Left ventricle myocardium inferior (tissue), 1 donor: ENCODE data around the gene TPH1. TPM values are rescaled to one million over a fixed set of nuclear protein-coding genes. Genes with fewer than 3 reads are reported as not detected.
A peak's percentile ranks its signal among the peaks of the same experiment; 100 is the strongest.

Experiments used
- DNase-seq: peaks from one replicate; pipeline ENCODE4 v3.0.0-alpha.2; 2020
- H3K27ac ChIP-seq: fragments of 200-600 bp; replicated peaks from 2 replicates; pipeline ENCODE4 v1.8.0; 2021
- H3K27me3 ChIP-seq: fragments of 200-600 bp; 2 replicates; pipeline ENCODE4 v1.8.0; 2021; ENCODE audit warnings: low read depth
- H3K36me3 ChIP-seq: fragments of 200-600 bp; 2 replicates; pipeline ENCODE4 v1.8.0; 2021
- H3K4me1 ChIP-seq: fragments of 200-600 bp; 2 replicates; pipeline ENCODE4 v1.8.0; 2021
- H3K4me3 ChIP-seq: fragments of 200-600 bp; 2 replicates; pipeline ENCODE4 v1.8.0; 2021; ENCODE audit warnings: mild to moderate bottlenecking, moderate library complexity
- H3K9me3 ChIP-seq: fragments of 200-600 bp; replicated peaks from 2 replicates; pipeline ENCODE4 v1.8.0; 2021
- intact Hi-C: fragments of 100-400 bp; cut with micrococcal nuclease; formaldehyde crosslinking; loops from one replicate; pipeline ENCODE4 v1.11.0; 2022
- total RNA-seq: library from RNA; stranded (reverse); fragmentation: NEBNext Ultra II Directional; extraction: Animal tissue kit (Norgen Biotek cat#: 25700); gene quantifications from one replicate; pipeline ENCODE4 v1.2.1, GENCODE V29; 2021
- TF ChIP-seq, protein P1 (sequence below): fragments of 200-600 bp; IDR thresholded peaks from 2 replicates; pipeline ENCODE4 v1.8.0; 2021; ENCODE audit warnings: antibody characterized with exemption, mild to moderate bottlenecking, borderline replicate concordance
- donor health status: DM: no; HTN: yes; CAD: no; lungs with severe emphysema.

TPH1 gene
- total RNA-seq, 1 donor from 2014 or later, result not detected

DNA sequence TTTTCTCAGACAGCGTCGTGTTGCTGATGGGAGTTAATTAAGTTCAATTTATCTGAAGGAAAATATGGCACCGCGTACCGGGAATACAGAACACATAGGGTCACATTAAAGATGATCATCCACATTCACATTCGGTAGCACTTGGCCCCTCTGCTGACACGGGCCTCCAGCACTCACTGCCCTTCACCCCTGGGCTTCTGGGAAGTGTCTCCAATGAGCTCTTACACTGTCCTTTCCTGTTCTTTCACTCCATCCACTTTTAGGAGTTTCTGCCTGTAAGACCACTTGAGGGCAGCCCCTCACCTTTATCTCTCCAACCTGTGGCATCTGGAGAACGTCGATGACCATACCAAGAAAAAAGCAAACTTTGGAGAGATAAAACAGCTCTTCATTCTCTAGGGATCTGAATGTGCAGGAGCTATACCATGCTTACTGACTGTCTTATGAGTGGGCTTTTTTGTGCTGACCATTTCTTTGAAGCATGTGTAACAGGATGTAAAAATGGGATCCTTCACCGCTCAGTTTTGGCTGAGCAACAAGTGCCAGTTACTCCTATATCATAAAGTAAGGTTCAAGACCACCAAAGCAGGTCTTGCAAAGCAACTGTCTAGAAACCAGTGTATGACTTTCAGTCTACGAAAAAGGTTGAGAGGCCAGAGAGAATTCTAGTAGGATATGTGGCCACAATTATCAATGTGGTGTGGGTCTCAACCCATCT lies 32.1 kb downstream of the TPH1 start:
- no peak for DNase-seq
- intact Hi-C loops, result loop anchor here (10.0 kb wide), 1 partner anchor 91 kb away; the partner anchor contains the start of gene SAAL1
- TF ChIP-seq, protein P1, sequence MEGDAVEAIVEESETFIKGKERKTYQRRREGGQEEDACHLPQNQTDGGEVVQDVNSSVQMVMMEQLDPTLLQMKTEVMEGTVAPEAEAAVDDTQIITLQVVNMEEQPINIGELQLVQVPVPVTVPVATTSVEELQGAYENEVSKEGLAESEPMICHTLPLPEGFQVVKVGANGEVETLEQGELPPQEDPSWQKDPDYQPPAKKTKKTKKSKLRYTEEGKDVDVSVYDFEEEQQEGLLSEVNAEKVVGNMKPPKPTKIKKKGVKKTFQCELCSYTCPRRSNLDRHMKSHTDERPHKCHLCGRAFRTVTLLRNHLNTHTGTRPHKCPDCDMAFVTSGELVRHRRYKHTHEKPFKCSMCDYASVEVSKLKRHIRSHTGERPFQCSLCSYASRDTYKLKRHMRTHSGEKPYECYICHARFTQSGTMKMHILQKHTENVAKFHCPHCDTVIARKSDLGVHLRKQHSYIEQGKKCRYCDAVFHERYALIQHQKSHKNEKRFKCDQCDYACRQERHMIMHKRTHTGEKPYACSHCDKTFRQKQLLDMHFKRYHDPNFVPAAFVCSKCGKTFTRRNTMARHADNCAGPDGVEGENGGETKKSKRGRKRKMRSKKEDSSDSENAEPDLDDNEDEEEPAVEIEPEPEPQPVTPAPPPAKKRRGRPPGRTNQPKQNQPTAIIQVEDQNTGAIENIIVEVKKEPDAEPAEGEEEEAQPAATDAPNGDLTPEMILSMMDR, result no peak
- H3K4me3 ChIP-seq, result peak overlapping the region; percentile 97
- H3K4me1 ChIP-seq, result peaks cover 22% of the 10 kb centered on the region
- H3K27ac ChIP-seq, result peak overlapping the region; percentile 88
- H3K27me3 ChIP-seq, result no peaks in the 10 kb centered on the region
- no peaks in the 10 kb centered on the region for H3K36me3 ChIP-seq
- H3K9me3 ChIP-seq, result peaks cover 6% of the 10 kb centered on the region

DNA sequence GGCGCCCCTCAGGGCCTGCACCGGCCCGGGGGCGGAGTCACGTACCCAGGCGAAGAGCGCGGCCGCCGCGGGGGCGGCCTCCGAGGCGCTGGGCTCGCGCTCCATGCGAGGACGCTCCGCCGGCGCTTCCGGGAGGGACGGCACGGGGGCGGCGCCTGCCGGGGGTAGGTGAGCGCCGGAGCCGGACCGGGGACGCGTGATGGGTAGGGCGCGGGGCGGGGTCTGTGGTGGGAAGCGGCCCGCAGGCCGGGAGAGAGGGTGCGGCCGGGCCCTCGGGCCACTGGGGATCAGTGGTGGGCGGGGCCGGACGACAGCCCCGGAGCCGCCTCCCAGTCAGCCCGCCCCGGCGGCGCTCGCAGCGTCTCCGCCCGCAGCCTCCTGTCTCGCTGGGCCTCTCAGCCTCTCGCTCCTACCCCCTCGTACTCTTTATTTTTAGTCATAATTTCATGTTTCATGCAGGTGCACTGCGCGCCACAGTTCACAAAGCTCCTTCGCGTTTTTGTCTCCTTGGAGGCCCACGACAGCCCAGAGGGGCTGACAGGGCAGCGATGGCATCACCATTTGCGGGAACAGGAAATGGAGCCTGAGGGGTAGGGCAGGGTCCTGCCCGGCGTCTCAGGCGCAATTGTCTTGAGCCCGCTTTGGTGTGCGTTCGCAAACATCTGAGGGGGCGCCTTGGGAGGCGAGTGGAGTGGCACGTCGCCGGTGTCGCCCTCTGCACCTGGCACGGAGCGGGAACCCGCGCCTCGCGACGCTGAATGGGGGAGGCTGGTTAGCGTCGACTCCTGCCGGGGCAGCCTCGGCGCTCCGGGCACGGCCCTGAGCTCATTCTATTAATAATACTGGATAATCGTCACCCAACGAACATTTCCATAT lies 32.9 kb downstream of the TPH1 start, which contains the start of gene SERGEF:
TSS of gene SERGEF (minus strand) at position 142 of the 876 bp plus-strand sequence. CDS start at position 105, 37 bp downstream.
- Histone ChIP-seq H3K27ac (peak within 1 kb of the TSS; percentile 88), H3K4me1 (peaks cover 22% of the 10 kb centered on the region), H3K36me3 (no peaks in the 10 kb centered on the region), H3K4me3 (peak within 1 kb of the TSS; percentile 97), H3K27me3 (no peaks in the 10 kb centered on the region), H3K9me3 (peaks cover 6% of the 10 kb centered on the region)
- DNase-seq, result peak; percentile 94
- TF ChIP-seq, protein P1, result peak; percentile 58
- intact Hi-C loops, result loop anchor here (10.0 kb wide), 1 partner anchor 92 kb away; the partner anchor contains the start of gene SAAL1

DNA sequence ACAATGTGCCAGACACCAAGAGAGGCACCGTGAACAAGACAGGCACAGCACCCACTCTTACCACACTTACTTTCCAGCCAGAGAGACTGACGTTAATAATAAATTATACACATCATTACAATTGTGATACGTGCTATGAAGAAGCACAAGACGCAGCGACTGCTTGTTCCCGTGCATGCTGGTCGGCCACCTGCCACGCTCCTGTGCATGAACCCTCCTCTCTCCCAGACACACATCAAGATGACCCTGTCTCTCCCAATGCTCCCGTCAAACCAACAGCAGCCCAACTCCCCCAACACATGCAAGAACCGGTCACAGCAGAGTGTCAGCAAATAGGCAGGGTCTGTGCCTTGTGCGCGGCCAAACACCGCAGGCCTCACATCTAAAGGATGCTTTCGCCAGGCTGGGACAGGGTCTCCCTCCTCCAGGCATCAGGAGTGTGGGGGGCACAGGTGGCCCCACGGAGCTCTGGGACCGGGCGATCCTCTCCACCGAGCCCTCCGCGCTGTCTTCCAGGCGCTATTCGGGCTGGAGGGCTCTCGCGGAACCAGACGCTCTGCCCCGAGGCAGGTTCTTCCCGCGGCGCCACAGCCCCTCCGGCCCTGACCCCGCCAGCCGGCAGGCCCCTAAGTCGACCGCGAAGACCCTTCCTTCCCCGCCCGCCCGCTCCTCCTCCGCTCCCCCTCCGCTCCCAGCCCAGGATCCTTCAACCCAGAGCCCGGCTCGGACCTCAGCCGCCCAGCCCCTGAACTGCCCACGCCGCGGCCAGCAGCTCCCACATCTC lies 33.8 kb downstream of the TPH1 start:
- Histone ChIP-seq H3K9me3 (peaks cover 6% of the 10 kb centered on the region), H3K27ac (peak overlapping the region; percentile 88), H3K27me3 (no peaks in the 10 kb centered on the region), H3K4me1 (peaks cover 22% of the 10 kb centered on the region), H3K36me3 (no peaks in the 10 kb centered on the region), H3K4me3 (peak overlapping the region; percentile 97)
- intact Hi-C loops, result loop anchor here (10.0 kb wide), 1 partner anchor 92 kb away; the partner anchor contains the start of gene SAAL1
- peak; percentile 15 for DNase-seq
- TF ChIP-seq, protein P1, result no peak

DNA sequence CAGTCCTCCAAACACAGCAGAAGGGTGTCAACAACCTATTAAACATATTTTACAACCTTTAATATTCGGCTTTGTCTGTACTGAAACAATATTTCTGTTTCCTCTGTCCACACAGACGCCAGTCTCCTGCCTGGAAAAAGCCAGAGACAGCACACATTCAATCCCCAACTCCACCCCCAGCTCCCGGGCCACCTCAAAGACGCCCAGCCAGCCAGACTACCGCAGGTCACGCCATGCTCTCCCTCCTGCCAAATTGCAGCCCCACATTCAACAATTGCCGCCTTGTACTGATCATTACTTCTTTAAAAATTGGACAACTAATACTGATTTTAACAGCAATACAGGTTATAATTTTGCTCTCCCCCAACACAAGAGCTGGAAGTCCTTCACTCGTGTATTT lies 34.4 kb downstream of the TPH1 start:
- DNase-seq, result no peak
- Histone ChIP-seq H3K4me1 (peaks cover 22% of the 10 kb centered on the region), H3K27ac (peak overlapping the region; percentile 88), H3K4me3 (peak overlapping the region; percentile 97), H3K36me3 (no peaks in the 10 kb centered on the region), H3K27me3 (no peaks in the 10 kb centered on the region), H3K9me3 (peaks cover 6% of the 10 kb centered on the region)
- intact Hi-C loops, result loop anchor here (10.0 kb wide), 1 partner anchor 93 kb away; the partner anchor contains the start of gene SAAL1
- TF ChIP-seq, protein P1, result no peak
